GM21390 (cell line): ENCODE data around the gene B3GNT3.
"Not testable (repeated sequence)": the region's sequence is repeated elsewhere in the genome, so short reads cannot be mapped to it uniquely, and the experiment has no call there.

ENCODE experiments used
- ATAC-seq: cut with Tn5 transposase; IDR thresholded peaks from one replicate; pipeline ENCODE4 v1.9.1; 2021; ENCODE audit not compliant: unreplicated experiment

The B3GNT3 gene

GRCh38 chr19:17796838-17797423 lies 2.0 kb downstream of the B3GNT3 start:
- ATAC-seq: no peak

- ATAC-seq: no peak
Observed at GRCh38 chr19:17797424-17798201, 2.7 kb downstream of the B3GNT3 start.

- ATAC-seq: not testable (repeated sequence)
Observed at GRCh38 chr19:17798599-17798998, 3.7 kb downstream of the B3GNT3 start.

GRCh38 chr19:17802137-17802858 lies 7.4 kb downstream of the B3GNT3 start:
- ATAC-seq: no peak

- no peak for ATAC-seq
Observed at GRCh38 chr19:17803264-17803896, 8.4 kb downstream of the B3GNT3 start.

GRCh38 chr19:17805427-17805826 lies 10.5 kb downstream of the B3GNT3 start:
- ATAC-seq: no peak

GRCh38 chr19:17806945-17807344 lies 12.0 kb downstream of the B3GNT3 start:
- ATAC-seq: no peak

- no peak for ATAC-seq
Observed at GRCh38 chr19:17807731-17808316, 12.9 kb downstream of the B3GNT3 start.

GRCh38 chr19:17811103-17811502 lies 16.2 kb downstream of the B3GNT3 start:
- no peak for ATAC-seq

- ATAC-seq: no peak
Observed at GRCh38 chr19:17811681-17812080, 16.7 kb downstream of the B3GNT3 start.

- no peak for ATAC-seq
Observed at GRCh38 chr19:17812099-17812498, 17.2 kb downstream of the B3GNT3 start.

GRCh38 chr19:17817668-17818363 lies 22.9 kb downstream of the B3GNT3 start:
- no peak for ATAC-seq

- no peak for ATAC-seq
Observed at GRCh38 chr19:17821190-17821589, 26.3 kb downstream of the B3GNT3 start, which contains the start of gene INSL3. INSL3 (minus strand) TSS chr19:17821519; CDS start chr19:17821506, 13 bp downstream.

GRCh38 chr19:17824339-17824738 lies 29.4 kb downstream of the B3GNT3 start:
- ATAC-seq: no peak

GRCh38 chr19:17826508-17827056 lies 31.6 kb downstream of the B3GNT3 start:
- ATAC-seq: no peak

GRCh38 chr19:17829855-17830566 lies 35.1 kb downstream of the B3GNT3 start:
- no peak for ATAC-seq

- no peak for ATAC-seq
Observed at GRCh38 chr19:17830567-17831418, 35.9 kb downstream of the B3GNT3 start.

- no peak for ATAC-seq
Observed at GRCh38 chr19:17831419-17831888, 36.5 kb downstream of the B3GNT3 start.
